GM12878 (cell line): ENCODE measurements around the gene TGFB1I1. TPM values are rescaled to one million over a fixed set of nuclear protein-coding genes. Genes with fewer than 3 reads are reported as not detected.

ENCODE experiments used
- ATAC-seq: fragments of 200-7000 bp; cut with Tn5 transposase; 3 replicates; pipeline ENCODE4 v1.9.1; 2020; ENCODE audit warnings: mild to moderate bottlenecking, moderate library complexity
- BruUV-seq: library from RNA; stranded (reverse); fragments of 400-500 nt; replicated peaks from 2 replicates; lab custom pipeline; 2021; lab: Mats Ljungman, UMichigan
- CTCF ChIA-PET: fragments of 300-600 bp; sonication (Branson Sonifier 250); formaldehyde crosslinking; extraction: SDS; loops from one replicate; lab custom pipeline; 2021; ENCODE audit warnings: inconsistent platforms; lab: Yijun Ruan, JAX
- POLR2A ChIA-PET: fragments of 350-600 bp; formaldehyde crosslinking; extraction: SDS; loops from one replicate; lab custom pipeline; 2021; ENCODE audit warnings: inconsistent platforms; lab: Charles Lee
- RAD21 ChIA-PET: fragments of 300-600 bp; sonication (Branson Sonifier 250); formaldehyde crosslinking; loops from one replicate; lab custom pipeline; 2023; ENCODE audit warnings: antibody characterized with exemption; ENCODE audit not compliant: unreplicated experiment; lab: Charles Lee
- SMC1A ChIA-PET: fragments of 300-600 bp; sonication (Branson Sonifier 250); formaldehyde crosslinking; loops from one replicate; lab custom pipeline; 2023; ENCODE audit not compliant: unreplicated experiment, uncharacterized antibody; lab: Charles Lee
- DNase-seq: peaks from one replicate; pipeline ENCODE4 v3.0.0-alpha.2; 2011; ENCODE audit warnings: low read depth, low spot score
- FAIRE-seq: peaks from 3 replicates; lab custom pipeline; 2011; peaks lifted over from hg19 to GRCh38; lab: Jason Lieb, UNC
- H2AFZ ChIP-seq: 2 replicates; pipeline ENCODE4 v1.6.0; 2011; ENCODE audit warnings: low read depth, low read length, control low read depth; ENCODE audit not compliant: control insufficient read depth
- H3K27ac ChIP-seq: 2 replicates; pipeline ENCODE4 v1.5.1; 2011; ENCODE audit warnings: control low read depth; ENCODE audit not compliant: control insufficient read depth, insufficient read depth
- H3K27me3 ChIP-seq, 2 experiments: replicated peaks in 1 of 2; 2 replicates each; pipeline versions ENCODE4 v1.6.0 to v1.6.1; 2011; ENCODE audit warnings: low read length in 1 of 2; ENCODE audit not compliant: control insufficient read depth in 2 of 2, insufficient read depth in 2 of 2
- H3K36me3 ChIP-seq, 2 experiments: 2 replicates each; pipeline ENCODE4 v1.5.1; 2011; ENCODE audit warnings: low read length in 1 of 2; ENCODE audit not compliant: control insufficient read depth in 2 of 2, insufficient read depth in 2 of 2
- H3K4me1 ChIP-seq: 2 replicates; pipeline ENCODE4 v1.6.1; 2011; ENCODE audit warnings: mild to moderate bottlenecking, low read length, moderate library complexity, mixed read lengths; ENCODE audit not compliant: control insufficient read depth, insufficient read depth
- H3K4me2 ChIP-seq: 2 replicates; pipeline ENCODE4 v1.6.0; 2011; ENCODE audit warnings: control low read depth; ENCODE audit not compliant: control insufficient read depth, insufficient read depth
- H3K4me3 ChIP-seq: fragments of 200-600 bp; sonication (generic); 2 replicates; pipeline ENCODE4 v1.5.1; 2016
- H3K79me2 ChIP-seq: 2 replicates; pipeline ENCODE4 v1.6.0; 2011; ENCODE audit warnings: low read length; ENCODE audit not compliant: control insufficient read depth, insufficient read depth
- H3K9ac ChIP-seq: 2 replicates; pipeline ENCODE4 v1.8.0; 2011; ENCODE audit warnings: low read length, control low read depth, mixed read lengths; ENCODE audit not compliant: control insufficient read depth, insufficient read depth
- H3K9me3 ChIP-seq: replicated peaks from 3 replicates; pipeline ENCODE4 v1.5.1; 2011; ENCODE audit warnings: mild to moderate bottlenecking, low read length; ENCODE audit not compliant: control insufficient read depth, insufficient read depth
- H4K20me1 ChIP-seq: 2 replicates; pipeline ENCODE4 v1.6.0; 2011; ENCODE audit not compliant: control insufficient read depth, insufficient read depth
- BACH1 ChIP-seq: fragments of 450-650 bp; IDR thresholded peaks from 2 replicates; pipeline ENCODE4 v1.6.1; 2017; ENCODE audit warnings: mild to moderate bottlenecking, borderline replicate concordance
- CBFB ChIP-seq: IDR thresholded peaks from 2 replicates; pipeline ENCODE4 v1.6.1; 2016; ENCODE audit warnings: antibody characterized with exemption, low read depth
- CREM ChIP-seq: IDR thresholded peaks from 2 replicates; pipeline ENCODE4 v1.6.1; 2014; ENCODE audit warnings: antibody characterized with exemption, low read depth
- DPF2 ChIP-seq: fragments of 450-650 bp; IDR thresholded peaks from 2 replicates; pipeline ENCODE4 v1.6.1; 2017; ENCODE audit warnings: mild to moderate bottlenecking
- GABPA ChIP-seq: IDR thresholded peaks from 2 replicates; pipeline ENCODE4 v1.6.1; 2014; ENCODE audit warnings: antibody characterized with exemption, low read depth, mild to moderate bottlenecking, inconsistent platforms
- IRF3 ChIP-seq: fragments of 450-650 bp; IDR thresholded peaks from 2 replicates; pipeline ENCODE4 v1.6.1; 2014; ENCODE audit warnings: mild to moderate bottlenecking
- MAX ChIP-seq: IDR thresholded peaks from 2 replicates; pipeline ENCODE4 v1.6.1; 2012; ENCODE audit warnings: low read depth, low read length, improper control_type of control experiment
- NR2C2 ChIP-seq: IDR thresholded peaks from 2 replicates; pipeline ENCODE4 v1.6.1; 2011; ENCODE audit warnings: borderline replicate concordance, low read depth; ENCODE audit not compliant: control insufficient read depth, insufficient read length
- SKIL ChIP-seq: fragments of 450-650 bp; IDR thresholded peaks from 2 replicates; pipeline ENCODE4 v1.6.1; 2017; ENCODE audit warnings: mild to moderate bottlenecking, low read depth, inconsistent platforms; ENCODE audit not compliant: poor library complexity, severe bottlenecking
- SMAD5 ChIP-seq: IDR thresholded peaks from 2 replicates; pipeline ENCODE4 v1.6.1; 2016; ENCODE audit warnings: antibody characterized with exemption, low read depth
- SMARCA5 ChIP-seq: fragments of 450-650 bp; IDR thresholded peaks from 2 replicates; pipeline ENCODE4 v1.6.1; 2017; ENCODE audit warnings: mild to moderate bottlenecking
- SMC3 ChIP-seq: IDR thresholded peaks from 2 replicates; pipeline ENCODE4 v1.6.1; 2011; ENCODE audit warnings: low read length, improper control_type of control experiment, borderline replicate concordance
- SREBF1 ChIP-seq: IDR thresholded peaks from 2 replicates; pipeline ENCODE4 v1.6.1; 2012; ENCODE audit warnings: mild to moderate bottlenecking, low read length
- SRF ChIP-seq, 2 experiments: IDR thresholded peaks; 2 replicates each; pipeline ENCODE4 v1.6.1; 2011; ENCODE audit warnings: low read depth in 2 of 2, low read length in 2 of 2, mild to moderate bottlenecking in 1 of 2, moderate library complexity in 1 of 2
- TARDBP ChIP-seq: IDR thresholded peaks from 2 replicates; pipeline ENCODE4 v1.6.1; 2016; ENCODE audit warnings: borderline replicate concordance
- TCF3 ChIP-seq: IDR thresholded peaks from 2 replicates; pipeline ENCODE4 v1.6.1; 2012; ENCODE audit warnings: low read depth, mild to moderate bottlenecking, low read length, borderline replicate concordance; ENCODE audit not compliant: insufficient read depth
- WGBS: methylation state at CpG from one replicate; pipeline ENCODE4 v1.1.6; 2016; ENCODE audit warnings: low lambda C conversion rate; ENCODE audit not compliant: insufficient replicate concordance, insufficient coverage; ENCODE audit errors: missing lambda C conversion rate; 5-methylcytosine and 5-hydroxymethylcytosine counted together
- in situ Hi-C: fragments of 300-500 bp; cut with MboI; formaldehyde crosslinking; loops from 9 replicates; pipeline ENCODE4 v1.14.3; 2018; ENCODE audit warnings: mixed read lengths
- intact Hi-C: fragments of 100-400 bp; cut with micrococcal nuclease; formaldehyde crosslinking; loops from one replicate; pipeline ENCODE4 v1.14.2; 2022; ENCODE audit not compliant: unreplicated experiment
- polyA plus RNA-seq, 11 experiments: library from polyadenylated mRNA; depleted of rRNA in 4 of 11; unstranded in 6 of 11; stranded (reverse) in 5 of 11; fragments of >200 nt; fragmentation: Nextera tagmentation in 4 of 11; fragmentation: Illumina TruSeq in 1 of 11; extraction: Ambion mirVana in 4 of 11; extraction: Trizol in 1 of 11; gene quantifications; 1 replicate in 1 of 11; 2 replicates in 10 of 11; pipeline versions ENCODE4 v1.2.1 to v1.2.3, GENCODE V29; 2011 to 2016; ENCODE audit warnings: inconsistent platforms in 2 of 11, missing spikeins in 2 of 11, low read depth in 1 of 11
- total RNA-seq, 4 experiments: library from RNA; depleted of rRNA in 3 of 4; stranded (reverse); fragments of >200 nt in 3 of 4; fragmentation: Illumina TruSeq in 1 of 4; extraction: Trizol in 1 of 4; gene quantifications; 2 replicates each; pipeline versions ENCODE4 v1.2.1 to v1.2.3, GENCODE V29; 2013 to 2021
- TF ChIP-seq, protein P1 (sequence below): fragments of 450-650 bp; IDR thresholded peaks from 2 replicates; pipeline ENCODE4 v1.6.1; 2017; ENCODE audit warnings: mild to moderate bottlenecking

TGFB1I1 gene
- total and polyA plus RNA-seq, 10 of the 15 experiments (the other 5 are each of a cell fraction or from before 2014, with no cell fraction given): 0.13 to 2.3 (median 0.41) TPM; not detected in 2

DNA sequence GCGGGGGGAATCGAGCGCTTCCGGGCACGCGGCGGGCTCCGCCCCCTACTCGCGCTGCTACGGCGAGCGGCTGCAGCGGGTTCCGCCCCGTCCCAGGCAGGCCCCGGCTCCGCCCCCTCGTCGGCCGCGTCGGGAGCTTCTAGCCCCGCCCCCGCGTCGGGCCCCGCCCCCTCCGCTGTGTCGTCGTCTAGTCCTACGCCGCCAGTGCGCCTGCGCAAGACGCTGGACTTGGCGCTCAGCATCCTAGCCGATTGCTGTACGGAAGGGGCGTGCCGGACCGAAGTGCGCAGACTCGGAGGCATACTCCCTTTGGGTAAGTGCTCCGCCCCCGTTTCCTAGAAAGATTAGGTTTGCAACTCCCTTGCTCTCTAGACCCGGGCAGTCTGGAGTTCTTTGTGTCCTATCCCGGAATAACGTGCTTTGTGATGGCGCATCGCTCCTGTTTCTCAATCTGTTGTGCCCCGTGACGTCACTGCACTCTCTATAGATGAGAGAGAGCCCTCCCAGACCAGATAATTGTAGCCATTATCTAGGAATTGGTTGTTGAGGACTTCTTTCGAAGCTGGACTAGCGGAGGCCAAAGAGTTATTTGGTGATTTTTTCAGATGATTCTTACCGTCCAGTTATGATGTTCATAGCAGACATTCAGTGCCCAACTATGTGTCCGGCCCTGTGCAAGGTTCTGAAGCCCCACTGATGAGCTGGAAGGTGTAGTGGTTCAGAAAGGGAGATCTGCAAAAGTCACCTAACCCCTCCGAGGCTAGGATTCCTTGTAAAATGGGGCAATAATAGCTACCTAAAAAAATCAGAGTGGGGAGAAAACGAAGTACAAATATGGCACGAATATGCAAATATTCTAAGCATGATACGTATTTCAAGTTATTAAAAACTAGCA is 12.0 kb upstream of the TGFB1I1 start (continued):
- no peak for TF ChIP-seq IRF3
- no peak for TF ChIP-seq TCF3
- 0 out of 2 replicates have a peak, but pooled peaks have one; percentile 56 for TF ChIP-seq BACH1
- no peak for TF ChIP-seq DPF2
- TF ChIP-seq SMAD5: no peak
- TF ChIP-seq SMARCA5: no peak
- no peak for TF ChIP-seq TARDBP
- TF ChIP-seq CREM: peak; percentile 74

GRCh38 chr16:31460582-31461002 is 11.4 kb upstream of the TGFB1I1 start:
- RAD21 ChIA-PET: interaction anchor here (0.6 to 4.0 kb wide), 17 partner anchors 15 to 506 kb away, joined by 3 to 21 read pairs (median 3); partner anchors contain the start of genes ITGAX, RUSF1, ZNF646 and ZNF668
- SMC1A ChIA-PET: interaction anchor here (0.9 to 4.1 kb wide), 17 partner anchors 9 to 507 kb away, joined by 3 to 26 read pairs (median 5); partner anchors contain the start of genes ZNF267, ZNF646 and ZNF668
- Histone ChIP-seq H3K4me3 (peak overlapping the region; percentile 95), H3K27ac (peak overlapping the region; percentile 54), H3K9ac (peak overlapping the region; percentile 68), H3K9me3 (no peaks in the 10 kb centered on the region), H3K36me3 (peaks cover 0 to 18% of the 10 kb centered on the region in 2 experiments; a peak in 3 of 4 replicates), H4K20me1 (peaks cover 5% of the 10 kb centered on the region; the same call in 1 of the 2 replicates), H3K79me2 (peaks cover 43% of the 10 kb centered on the region), H3K4me1 (peaks cover 14% of the 10 kb centered on the region), H3K4me2 (peak overlapping the region; percentile 84), H2AFZ (no peak overlapping the region), H3K27me3 (no peaks in the 10 kb centered on the region)
- TSS peak; percentile 77 for BruUV-seq
- 12% methylated on average over 8 of the region's 8 CpGs for WGBS
- POLR2A ChIA-PET: interaction anchor here (0.9 to 4.0 kb wide), 7 partner anchors 41 to 466 kb away, joined by 3 to 20 read pairs (median 4); partner anchors contain the start of gene ZNF267
- DNase-seq (no peak), FAIRE-seq (peak; percentile 88), ATAC-seq (no peak)
- CTCF ChIA-PET: interaction anchor here (0.7 to 7.0 kb wide), 43 partner anchors 8 to 506 kb away, joined by 3 to 71 read pairs (median 5); partner anchors contain the start of genes PYCARD, RUSF1, TGFB1I1 and ZNF267
- intact Hi-C loops (no loop called here), in situ Hi-C loops (no loop called here)
- no peak for TF ChIP-seq NR2C2
- no peak for TF ChIP-seq CBFB
- peak; percentile 48; the same call in 1 of the 2 replicates for TF ChIP-seq SMC3
- TF ChIP-seq, protein P1, sequence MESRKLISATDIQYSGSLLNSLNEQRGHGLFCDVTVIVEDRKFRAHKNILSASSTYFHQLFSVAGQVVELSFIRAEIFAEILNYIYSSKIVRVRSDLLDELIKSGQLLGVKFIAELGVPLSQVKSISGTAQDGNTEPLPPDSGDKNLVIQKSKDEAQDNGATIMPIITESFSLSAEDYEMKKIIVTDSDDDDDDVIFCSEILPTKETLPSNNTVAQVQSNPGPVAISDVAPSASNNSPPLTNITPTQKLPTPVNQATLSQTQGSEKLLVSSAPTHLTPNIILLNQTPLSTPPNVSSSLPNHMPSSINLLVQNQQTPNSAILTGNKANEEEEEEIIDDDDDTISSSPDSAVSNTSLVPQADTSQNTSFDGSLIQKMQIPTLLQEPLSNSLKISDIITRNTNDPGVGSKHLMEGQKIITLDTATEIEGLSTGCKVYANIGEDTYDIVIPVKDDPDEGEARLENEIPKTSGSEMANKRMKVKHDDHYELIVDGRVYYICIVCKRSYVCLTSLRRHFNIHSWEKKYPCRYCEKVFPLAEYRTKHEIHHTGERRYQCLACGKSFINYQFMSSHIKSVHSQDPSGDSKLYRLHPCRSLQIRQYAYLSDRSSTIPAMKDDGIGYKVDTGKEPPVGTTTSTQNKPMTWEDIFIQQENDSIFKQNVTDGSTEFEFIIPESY: no peak
- TF ChIP-seq MAX: no peak
- TF ChIP-seq SKIL: peak; percentile 40
- TF ChIP-seq SREBF1: no peak
- TF ChIP-seq SRF (IDR thresholded peaks at IDR 0.05; ENCODE audit: low read depth in 2 of 2, low read length in 2 of 2): no peak
- TF ChIP-seq GABPA: no peak
